ENCODE results near the gene MSANTD4.
"Not testable (repeated sequence)": the region's sequence is repeated elsewhere in the genome, so short reads cannot be mapped to it uniquely, and the experiment has no call there.

MSANTD4 gene

DNA sequence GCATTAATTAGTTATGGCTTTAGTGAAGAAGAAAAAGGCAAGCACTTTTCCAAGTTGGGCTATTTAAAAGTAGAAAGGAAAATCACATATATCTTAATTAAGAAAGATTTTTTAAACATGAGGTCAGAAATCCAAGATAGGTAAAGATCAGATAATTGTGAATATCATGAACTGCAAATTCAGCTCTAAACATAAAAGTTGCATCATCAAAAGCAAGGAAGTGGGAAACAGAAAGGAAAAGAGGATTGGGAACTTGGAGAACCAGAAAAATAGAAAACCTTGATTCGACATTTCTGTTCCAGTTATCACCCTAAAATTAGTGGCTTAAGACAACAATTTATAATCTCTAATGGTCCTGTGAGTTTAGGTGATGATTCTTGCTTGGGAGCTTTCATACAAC is 37.6 kb upstream of the MSANTD4 start:
- H3K27ac ChIP-seq (ENCODE audit: low read depth, low read length) = no peak overlapping the region
- no peak overlapping the region for H3K4me3 ChIP-seq (ENCODE audit: low read length)
- H3K36me3 ChIP-seq (ENCODE audit: control insufficient read depth, insufficient read depth, low read length) = no peaks in the 10 kb centered on the region
- H3K4me2 ChIP-seq (ENCODE audit: low read length) = no peak overlapping the region
- no peak overlapping the region for H2BK15ac ChIP-seq (replicated peaks; ENCODE audit: low read depth)
- H4K8ac ChIP-seq (ENCODE audit: low read depth, low read length) = no peak overlapping the region
- no peak overlapping the region for H2BK5ac ChIP-seq (ENCODE audit: low read length)
- no peak overlapping the region for H2AK5ac ChIP-seq (ENCODE audit: low read length)
- no peak overlapping the region for H2BK120ac ChIP-seq (ENCODE audit: low read depth, low read length)
- no peak overlapping the region for H3K4ac ChIP-seq (ENCODE audit: low read depth, low read length)
- WGBS (ENCODE audit: extremely low coverage, insufficient coverage, low lambda C conversion rate) = no CpG with 5 or more reads among the region's 1 CpG
- no peak for DNase-seq
- no peak overlapping the region for H4K5ac ChIP-seq (ENCODE audit: low read length)
- H3K18ac ChIP-seq (ENCODE audit: low read length) = no peak overlapping the region
- no peaks in the 10 kb centered on the region for H3K4me1 ChIP-seq (ENCODE audit: control insufficient read depth, low read depth, low read length)
- no peak overlapping the region for H3K23ac ChIP-seq (ENCODE audit: low read length)
- H3K56ac ChIP-seq (ENCODE audit: low read length) = no peak overlapping the region
- H3K79me2 ChIP-seq (ENCODE audit: control insufficient read depth, insufficient read depth, low read length) = no peaks in the 10 kb centered on the region
- no peak overlapping the region for H3K9ac ChIP-seq (ENCODE audit: low read length)
- no peaks in the 10 kb centered on the region for H3K27me3 ChIP-seq (ENCODE audit: insufficient read depth, low read length, poor library complexity)
- no peaks in the 10 kb centered on the region for H3K79me1 ChIP-seq (ENCODE audit: low read length)

DNA sequence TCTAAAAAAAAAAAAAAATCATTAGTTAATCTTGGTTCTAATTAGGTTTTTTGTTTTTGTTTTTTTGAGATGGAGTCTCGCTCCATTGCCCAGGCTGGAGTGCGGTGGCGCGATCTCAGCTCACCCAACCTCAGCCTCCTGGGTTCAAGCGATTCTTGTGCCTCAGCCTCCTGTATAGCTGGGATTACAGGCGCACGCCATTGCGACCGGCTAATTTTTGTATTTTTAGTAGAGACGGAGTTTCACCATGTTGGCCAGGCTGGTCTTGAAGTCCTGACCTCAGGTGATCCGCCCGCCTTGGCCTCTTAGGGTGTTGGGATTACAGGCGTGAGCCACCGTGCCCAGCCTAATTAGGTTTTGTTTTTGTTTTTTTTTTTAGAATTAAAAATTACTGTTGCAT is 36.3 kb upstream of the MSANTD4 start:
- not testable (repeated sequence) for H3K9ac ChIP-seq (ENCODE audit: low read length); H3K27ac ChIP-seq (ENCODE audit: low read depth, low read length); H3K4me2 ChIP-seq (ENCODE audit: low read length); H4K8ac ChIP-seq (ENCODE audit: low read depth, low read length); H3K79me2 ChIP-seq (ENCODE audit: control insufficient read depth, insufficient read depth, low read length); H3K4ac ChIP-seq (ENCODE audit: low read depth, low read length); H3K23ac ChIP-seq (ENCODE audit: low read length); H2BK5ac ChIP-seq (ENCODE audit: low read length); H2BK15ac ChIP-seq (replicated peaks; ENCODE audit: low read depth); H3K4me3 ChIP-seq (ENCODE audit: low read length); H3K4me1 ChIP-seq (ENCODE audit: control insufficient read depth, low read depth, low read length); DNase-seq; H3K56ac ChIP-seq (ENCODE audit: low read length); H2AK5ac ChIP-seq (ENCODE audit: low read length); H4K5ac ChIP-seq (ENCODE audit: low read length); H3K18ac ChIP-seq (ENCODE audit: low read length); H2BK120ac ChIP-seq (ENCODE audit: low read depth, low read length); H3K79me1 ChIP-seq (ENCODE audit: low read length); H3K27me3 ChIP-seq (ENCODE audit: insufficient read depth, low read length, poor library complexity); H3K36me3 ChIP-seq (ENCODE audit: control insufficient read depth, insufficient read depth, low read length)
- no CpG with 5 or more reads among the region's 14 CpGs for WGBS (ENCODE audit: extremely low coverage, insufficient coverage, low lambda C conversion rate)

DNA sequence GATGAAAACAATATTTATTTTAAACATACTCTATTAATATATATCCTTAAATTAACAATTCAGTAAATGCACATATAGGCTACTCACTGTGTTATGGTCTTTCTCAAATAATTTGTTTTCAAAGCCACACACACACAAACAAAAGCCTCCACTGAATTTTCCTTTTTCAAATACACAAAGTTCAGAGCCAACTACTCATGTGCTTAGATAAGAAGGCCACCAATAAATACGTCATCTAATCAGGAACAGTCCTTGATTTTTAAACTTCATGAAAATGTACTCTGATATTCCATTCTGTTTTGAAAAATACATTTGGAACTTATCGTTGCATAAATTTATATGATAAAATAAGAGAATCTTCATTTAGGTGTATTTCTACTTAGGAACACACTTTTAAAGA is 29.1 kb upstream of the MSANTD4 start:
- Histone ChIP-seq H2BK120ac (ENCODE audit: low read depth, low read length) (no peak overlapping the region), H3K23ac (ENCODE audit: low read length) (no peak overlapping the region), H3K79me1 (ENCODE audit: low read length) (no peaks in the 10 kb centered on the region), H3K9ac (ENCODE audit: low read length) (no peak overlapping the region), H4K8ac (ENCODE audit: low read depth, low read length) (no peak overlapping the region), H3K36me3 (ENCODE audit: control insufficient read depth, insufficient read depth, low read length) (no peaks in the 10 kb centered on the region), H4K5ac (ENCODE audit: low read length) (no peak overlapping the region), H3K79me2 (ENCODE audit: control insufficient read depth, insufficient read depth, low read length) (no peaks in the 10 kb centered on the region), H3K4ac (ENCODE audit: low read depth, low read length) (no peak overlapping the region), H3K4me1 (ENCODE audit: control insufficient read depth, low read depth, low read length) (no peaks in the 10 kb centered on the region), H3K56ac (ENCODE audit: low read length) (no peak overlapping the region), H3K27ac (ENCODE audit: low read depth, low read length) (no peak overlapping the region), H3K4me3 (ENCODE audit: low read length) (no peak overlapping the region), H2AK5ac (ENCODE audit: low read length) (no peak overlapping the region), H3K18ac (ENCODE audit: low read length) (no peak overlapping the region), H3K4me2 (ENCODE audit: low read length) (no peak overlapping the region), H3K27me3 (ENCODE audit: insufficient read depth, low read length, poor library complexity) (no peaks in the 10 kb centered on the region), H2BK5ac (ENCODE audit: low read length) (no peak overlapping the region), H2BK15ac (replicated peaks; ENCODE audit: low read depth) (no peak overlapping the region)
- no peak for DNase-seq
- WGBS (ENCODE audit: extremely low coverage, insufficient coverage, low lambda C conversion rate) = no CpG with 5 or more reads among the region's 2 CpGs

DNA sequence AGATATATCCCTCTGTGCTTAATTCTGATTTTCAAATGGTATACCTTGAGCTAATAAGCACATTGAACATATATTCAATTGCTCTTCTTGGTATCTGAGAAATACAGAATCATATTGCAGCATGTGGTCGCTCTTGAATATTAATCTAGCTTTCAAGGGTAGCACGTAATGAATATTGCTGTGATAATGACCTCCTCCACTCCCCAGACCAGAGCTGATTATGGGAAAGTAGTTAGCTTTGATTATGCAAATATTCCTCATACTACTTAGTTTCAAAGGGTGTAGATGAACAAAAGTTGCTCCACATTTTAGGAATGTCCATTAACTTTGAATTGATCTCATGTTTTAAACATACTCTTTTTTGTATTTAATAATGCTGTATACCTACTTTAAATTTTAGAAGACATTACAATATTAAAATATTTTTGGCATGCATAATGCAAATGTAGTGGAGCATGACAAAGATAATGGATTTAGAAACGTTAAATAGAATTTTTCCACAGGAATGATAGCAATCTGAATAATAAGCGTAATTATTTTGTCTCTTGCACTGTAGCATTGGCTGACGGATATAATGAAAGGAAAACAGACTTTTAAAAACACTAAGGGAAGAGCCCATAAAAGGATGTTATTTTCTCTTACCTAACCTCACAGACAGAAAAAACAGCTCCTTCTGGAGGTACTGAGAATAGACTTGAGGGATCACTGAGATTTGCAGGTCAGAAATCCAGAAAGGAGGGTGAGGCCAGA is 27.9 kb upstream of the MSANTD4 start:
- Histone ChIP-seq H3K79me2 (ENCODE audit: control insufficient read depth, insufficient read depth, low read length) (no peaks in the 10 kb centered on the region), H2BK5ac (ENCODE audit: low read length) (no peak overlapping the region), H3K4ac (ENCODE audit: low read depth, low read length) (no peak overlapping the region), H3K18ac (ENCODE audit: low read length) (no peak overlapping the region), H3K27me3 (ENCODE audit: insufficient read depth, low read length, poor library complexity) (no peaks in the 10 kb centered on the region), H4K5ac (ENCODE audit: low read length) (no peak overlapping the region), H3K4me1 (ENCODE audit: control insufficient read depth, low read depth, low read length) (no peaks in the 10 kb centered on the region), H4K8ac (ENCODE audit: low read depth, low read length) (no peak overlapping the region), H2BK15ac (replicated peaks; ENCODE audit: low read depth) (no peak overlapping the region), H3K36me3 (ENCODE audit: control insufficient read depth, insufficient read depth, low read length) (no peaks in the 10 kb centered on the region), H3K56ac (ENCODE audit: low read length) (no peak overlapping the region), H3K79me1 (ENCODE audit: low read length) (no peaks in the 10 kb centered on the region), H3K23ac (ENCODE audit: low read length) (no peak overlapping the region), H2BK120ac (ENCODE audit: low read depth, low read length) (no peak overlapping the region), H3K4me2 (ENCODE audit: low read length) (no peak overlapping the region), H3K27ac (ENCODE audit: low read depth, low read length) (no peak overlapping the region), H3K9ac (ENCODE audit: low read length) (no peak overlapping the region), H2AK5ac (ENCODE audit: low read length) (no peak overlapping the region), H3K4me3 (ENCODE audit: low read length) (no peak overlapping the region)
- WGBS (ENCODE audit: extremely low coverage, insufficient coverage, low lambda C conversion rate) = no CpG with 5 or more reads among the region's 5 CpGs
- DNase-seq = no peak

DNA sequence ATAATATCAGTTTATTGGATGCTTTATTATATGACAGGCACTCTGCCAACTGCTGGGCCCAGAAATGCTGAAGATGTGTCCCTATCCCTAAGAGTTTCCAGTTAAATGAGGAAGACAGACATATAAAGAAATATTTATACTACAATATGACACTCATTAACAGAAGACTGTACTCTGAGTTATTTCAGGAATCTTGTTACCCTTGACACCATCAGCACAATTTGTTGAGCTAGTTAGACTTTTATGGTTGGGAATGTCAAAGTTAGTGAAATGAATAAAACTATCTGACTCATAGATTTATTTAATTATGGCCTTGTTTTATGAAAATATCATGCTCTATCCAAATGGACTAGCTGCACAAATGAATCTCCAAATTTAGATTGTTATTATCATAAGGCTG is 25.6 kb upstream of the MSANTD4 start:
- Histone ChIP-seq H3K9ac (ENCODE audit: low read length) (no peak overlapping the region), H2BK5ac (ENCODE audit: low read length) (no peak overlapping the region), H3K79me2 (ENCODE audit: control insufficient read depth, insufficient read depth, low read length) (no peaks in the 10 kb centered on the region), H3K27ac (ENCODE audit: low read depth, low read length) (no peak overlapping the region), H3K27me3 (ENCODE audit: insufficient read depth, low read length, poor library complexity) (no peaks in the 10 kb centered on the region), H4K8ac (ENCODE audit: low read depth, low read length) (no peak overlapping the region), H3K36me3 (ENCODE audit: control insufficient read depth, insufficient read depth, low read length) (no peaks in the 10 kb centered on the region), H3K23ac (ENCODE audit: low read length) (no peak overlapping the region), H3K18ac (ENCODE audit: low read length) (no peak overlapping the region), H2BK15ac (replicated peaks; ENCODE audit: low read depth) (no peak overlapping the region), H3K4ac (ENCODE audit: low read depth, low read length) (no peak overlapping the region), H3K56ac (ENCODE audit: low read length) (no peak overlapping the region), H3K79me1 (ENCODE audit: low read length) (no peaks in the 10 kb centered on the region), H2BK120ac (ENCODE audit: low read depth, low read length) (no peak overlapping the region), H3K4me1 (ENCODE audit: control insufficient read depth, low read depth, low read length) (no peaks in the 10 kb centered on the region), H4K5ac (ENCODE audit: low read length) (no peak overlapping the region), H3K4me2 (ENCODE audit: low read length) (no peak overlapping the region), H2AK5ac (ENCODE audit: low read length) (no peak overlapping the region), H3K4me3 (ENCODE audit: low read length) (no peak overlapping the region)
- DNase-seq = no peak

DNA sequence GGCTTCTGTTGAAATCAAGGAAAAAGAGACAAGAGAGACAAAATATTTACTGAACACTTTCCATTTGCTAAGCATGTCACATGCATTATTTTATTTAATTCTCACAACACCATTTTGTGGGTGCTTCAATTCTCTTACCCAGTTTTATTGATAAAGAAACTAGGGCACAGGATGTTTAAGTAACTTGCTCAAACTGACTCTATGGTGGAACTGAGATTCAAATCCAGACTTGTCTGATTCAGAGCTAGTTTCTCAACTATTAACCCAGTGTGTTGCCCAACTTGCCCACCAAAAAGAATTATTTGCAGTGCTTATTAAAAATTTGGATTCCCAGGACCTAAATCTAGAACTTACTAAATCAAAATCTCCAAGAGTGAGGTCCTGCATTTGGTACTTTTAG is 21.5 kb upstream of the MSANTD4 start:
- H3K79me1 ChIP-seq (ENCODE audit: low read length) = no peaks in the 10 kb centered on the region
- H4K8ac ChIP-seq (ENCODE audit: low read depth, low read length) = no peak overlapping the region
- no peak overlapping the region for H3K9ac ChIP-seq (ENCODE audit: low read length)
- no peak overlapping the region for H2BK120ac ChIP-seq (ENCODE audit: low read depth, low read length)
- H3K18ac ChIP-seq (ENCODE audit: low read length) = no peak overlapping the region
- no peak overlapping the region for H3K27ac ChIP-seq (ENCODE audit: low read depth, low read length)
- H4K5ac ChIP-seq (ENCODE audit: low read length) = no peak overlapping the region
- H3K79me2 ChIP-seq (ENCODE audit: control insufficient read depth, insufficient read depth, low read length) = no peaks in the 10 kb centered on the region
- no peaks in the 10 kb centered on the region for H3K36me3 ChIP-seq (ENCODE audit: control insufficient read depth, insufficient read depth, low read length)
- no peaks in the 10 kb centered on the region for H3K27me3 ChIP-seq (ENCODE audit: insufficient read depth, low read length, poor library complexity)
- DNase-seq = no peak
- no peak overlapping the region for H3K23ac ChIP-seq (ENCODE audit: low read length)
- H3K4me2 ChIP-seq (ENCODE audit: low read length) = no peak overlapping the region
- no peak overlapping the region for H3K56ac ChIP-seq (ENCODE audit: low read length)
- H2BK15ac ChIP-seq (replicated peaks; ENCODE audit: low read depth) = no peak overlapping the region
- no peak overlapping the region for H2AK5ac ChIP-seq (ENCODE audit: low read length)
- no peak overlapping the region for H2BK5ac ChIP-seq (ENCODE audit: low read length)
- no peak overlapping the region for H3K4ac ChIP-seq (ENCODE audit: low read depth, low read length)
- no peak overlapping the region for H3K4me3 ChIP-seq (ENCODE audit: low read length)
- H3K4me1 ChIP-seq (ENCODE audit: control insufficient read depth, low read depth, low read length) = no peaks in the 10 kb centered on the region
